SKM-1 treated with dmso at 0.1 percent for 144 hours (cell line): ENCODE measurements around the gene CRTC3.

ENCODE experiments used
- DNase-seq: peaks from one replicate; lab custom pipeline; 2025; ENCODE audit not compliant: unreplicated experiment; lab: John Stamatoyannopoulos, UW

CRTC3 gene

DNA sequence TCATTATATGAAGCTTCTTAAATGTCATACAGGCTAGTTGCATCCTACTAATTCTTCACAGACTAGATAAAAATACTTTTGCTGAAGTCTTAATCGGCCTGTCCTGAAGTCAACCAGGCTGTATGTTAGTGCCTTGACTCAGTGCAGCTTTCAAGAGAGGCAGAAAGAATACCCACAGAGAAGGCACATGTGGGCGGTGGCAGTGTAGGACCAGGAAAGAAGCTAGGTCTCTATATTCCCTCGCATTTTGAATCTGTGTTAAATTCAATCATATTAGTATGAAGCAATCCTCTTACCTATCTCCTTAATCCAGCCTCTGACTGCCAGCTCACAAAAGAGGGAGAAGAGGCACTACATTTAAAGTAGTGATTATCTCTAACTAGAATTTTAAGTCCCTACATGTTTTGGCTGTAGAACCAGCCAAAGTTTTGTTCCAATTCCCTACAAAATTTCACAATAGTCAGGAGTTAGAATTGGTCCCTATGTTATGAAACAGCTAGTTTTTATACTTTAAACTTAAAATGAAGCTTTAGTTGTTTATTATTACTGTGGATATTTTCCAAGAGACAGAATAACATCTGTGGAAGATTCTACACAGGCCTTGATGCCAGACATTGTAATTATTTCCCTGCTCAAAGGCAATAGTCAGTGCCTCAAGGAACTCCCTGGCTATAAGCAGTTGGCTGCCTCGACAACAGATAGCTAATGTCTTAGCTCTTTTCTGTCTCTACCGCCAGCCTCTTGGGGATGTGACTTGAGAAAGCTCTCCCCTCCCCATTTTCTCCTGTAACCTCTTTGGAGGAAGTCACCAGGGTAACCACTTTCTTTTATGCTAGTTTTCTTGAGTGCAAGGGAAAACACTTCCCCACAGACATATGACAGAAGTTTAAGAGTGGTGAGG lies 31.9 kb downstream of the CRTC3 start:
- peak; percentile 69 for DNase-seq

DNA sequence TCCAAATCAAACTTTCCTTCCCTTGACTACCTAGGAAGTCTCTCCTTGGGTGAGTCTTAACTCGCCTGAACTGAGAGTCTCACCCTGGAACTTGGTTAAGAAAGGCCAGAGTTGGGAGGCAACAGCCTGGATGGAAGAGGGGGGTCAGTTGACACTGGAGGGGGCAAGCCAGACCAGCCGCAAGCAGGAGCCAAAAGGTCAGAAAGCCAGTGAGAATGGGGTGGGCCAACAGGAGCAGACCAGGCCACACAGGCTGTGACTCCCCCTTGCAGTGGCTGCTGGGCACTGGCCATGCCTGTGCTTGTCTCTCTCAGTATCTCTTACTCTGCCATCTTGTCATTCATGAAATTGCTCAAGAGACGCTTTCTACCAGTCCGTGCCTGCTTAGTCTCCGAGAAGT lies 32.9 kb downstream of the CRTC3 start:
- no peak for DNase-seq

- DNase-seq, result no peak
These were observed 33.7 kb downstream of the CRTC3 start for GRCh38 chr15:90563463-90563862.

- peak; percentile 92 for DNase-seq
These were observed 34.3 kb downstream of the CRTC3 start for GRCh38 chr15:90564051-90564450.

DNA sequence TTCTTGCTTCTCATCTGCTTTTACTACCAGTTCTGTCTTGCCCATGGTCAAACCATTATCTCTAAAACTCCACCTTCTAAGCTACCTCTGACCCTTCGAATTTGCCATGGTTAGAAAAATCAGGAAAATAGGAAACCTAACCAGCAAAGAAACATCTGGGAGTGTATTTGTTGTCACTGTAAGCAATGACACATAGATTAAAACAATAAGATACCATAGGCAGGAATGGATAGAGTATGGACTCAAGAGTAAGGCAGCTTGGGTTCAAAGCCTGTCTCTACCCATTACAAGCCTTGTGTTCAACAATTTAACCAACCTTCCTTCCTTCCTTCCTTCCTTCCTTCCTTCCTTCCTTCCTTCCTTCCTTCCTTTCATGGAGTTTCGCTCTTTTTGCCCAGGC lies 34.9 kb downstream of the CRTC3 start:
- DNase-seq, result no peak

- no peak for DNase-seq
These were observed 36.1 kb downstream of the CRTC3 start for GRCh38 chr15:90565866-90566265.

DNA sequence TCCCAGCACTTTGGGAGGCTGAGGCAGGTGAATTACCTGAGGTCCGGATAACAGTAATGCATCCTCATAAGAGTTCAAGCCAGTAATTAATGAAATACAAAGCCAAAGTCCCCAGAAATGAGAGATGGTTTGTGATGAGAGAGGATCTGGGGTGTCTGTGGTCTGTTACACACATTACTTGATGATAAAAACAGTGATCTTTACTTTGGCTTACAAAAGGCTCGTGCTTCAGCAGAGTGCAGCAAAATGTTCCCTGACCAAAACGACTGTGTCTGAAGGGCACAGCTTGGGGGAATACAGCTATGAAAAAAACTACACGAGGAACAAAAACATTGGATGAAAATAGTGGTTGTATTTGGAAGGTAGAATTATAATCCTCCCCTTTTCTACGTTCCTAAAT lies 40.9 kb downstream of the CRTC3 start:
- DNase-seq, result no peak

GRCh38 chr15:90571063-90571541 lies 41.4 kb downstream of the CRTC3 start:
- DNase-seq, result no peak

DNA sequence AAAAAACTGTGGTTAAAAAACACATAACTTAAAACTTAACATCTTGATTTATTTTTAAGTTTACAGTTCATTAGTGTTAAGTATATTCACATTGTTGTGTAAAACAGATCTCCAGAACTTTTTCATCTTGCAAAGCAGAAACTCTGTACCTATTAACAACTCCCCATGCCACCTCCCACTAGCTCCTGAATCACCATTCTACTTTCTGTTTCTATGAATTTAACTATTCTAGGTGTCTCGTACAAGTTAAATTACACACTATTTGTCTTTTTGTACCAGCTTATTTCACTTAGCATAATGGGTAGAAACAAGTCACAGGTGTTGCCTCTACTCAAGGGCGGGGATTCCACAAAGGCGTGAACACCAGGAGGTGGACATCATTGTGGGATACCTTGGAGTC lies 43.2 kb downstream of the CRTC3 start:
- no peak for DNase-seq

DNA sequence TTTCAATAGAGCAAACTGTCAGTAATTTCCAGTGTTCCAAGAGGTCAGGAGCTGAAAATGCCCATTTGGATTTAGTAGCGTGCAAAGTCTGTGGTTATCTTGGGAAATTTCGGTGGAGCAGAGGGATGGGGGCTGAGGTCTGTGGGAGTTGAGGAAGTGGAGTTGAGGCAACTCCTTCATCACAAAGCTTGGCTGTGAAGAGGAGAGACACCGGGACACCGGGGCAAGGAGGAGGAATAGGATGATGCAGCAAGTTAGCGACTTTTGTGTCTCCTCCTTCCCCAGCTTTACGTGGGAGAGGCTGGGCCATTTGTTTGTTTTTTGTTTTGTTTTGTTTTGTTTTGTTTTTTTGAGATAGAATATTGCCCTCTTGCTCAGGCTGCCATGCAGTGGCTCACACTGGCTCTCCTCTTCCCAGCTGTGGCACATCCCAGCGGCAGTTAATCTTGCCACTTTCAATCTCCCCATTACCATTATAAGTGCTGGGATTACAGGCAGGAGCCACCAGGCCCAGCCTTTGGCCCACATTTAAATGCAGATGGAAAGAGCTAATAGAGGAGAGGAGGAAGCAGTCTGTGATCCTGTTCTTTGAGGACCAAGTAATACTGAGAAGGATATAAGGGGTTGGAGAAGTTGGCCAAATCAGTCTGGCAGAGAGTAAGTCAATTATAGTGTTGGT lies 47.1 kb downstream of the CRTC3 start:
- no peak for DNase-seq

GRCh38 chr15:90579213-90579612 lies 49.5 kb downstream of the CRTC3 start:
- DNase-seq, result no peak

DNA sequence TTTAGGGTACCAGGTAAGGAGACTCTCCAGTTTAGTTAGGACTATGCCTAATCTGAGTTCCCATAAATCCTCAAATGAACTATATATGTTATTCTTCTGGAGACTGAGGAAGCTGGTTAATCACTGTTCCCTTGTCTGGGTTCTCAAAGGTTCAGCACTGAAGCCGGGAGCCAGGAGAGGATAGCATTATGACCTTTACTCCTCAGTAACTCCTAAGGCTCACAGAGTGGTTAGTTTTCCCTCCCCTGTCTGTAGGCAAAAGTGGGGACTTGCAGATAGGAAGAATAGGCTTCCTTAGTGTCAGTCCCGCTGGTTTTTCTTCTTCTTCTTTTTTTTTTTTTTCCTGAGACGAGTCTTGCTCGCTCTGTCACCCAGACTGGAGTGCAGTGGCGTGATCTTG lies 50.4 kb downstream of the CRTC3 start:
- DNase-seq, result no peak

DNA sequence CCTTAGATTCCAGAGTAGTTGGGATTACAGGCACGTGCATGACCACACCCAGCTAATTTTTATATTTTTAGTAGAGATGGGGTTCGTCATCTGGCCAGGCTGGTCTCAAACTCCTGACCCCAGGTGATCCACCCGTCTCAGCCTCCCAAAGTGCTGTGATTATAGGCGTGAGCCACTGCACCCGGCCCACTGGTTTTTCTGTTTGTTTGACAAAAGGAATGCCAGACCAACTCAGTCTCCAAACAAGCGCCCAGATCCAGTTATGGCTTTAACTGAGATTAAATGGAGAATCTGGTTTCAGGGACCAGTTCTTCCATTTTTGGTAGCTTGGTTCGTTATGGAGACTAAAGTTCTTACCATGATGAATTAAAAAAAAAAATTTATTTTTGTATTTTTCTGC lies 50.8 kb downstream of the CRTC3 start:
- DNase-seq, result no peak

DNA sequence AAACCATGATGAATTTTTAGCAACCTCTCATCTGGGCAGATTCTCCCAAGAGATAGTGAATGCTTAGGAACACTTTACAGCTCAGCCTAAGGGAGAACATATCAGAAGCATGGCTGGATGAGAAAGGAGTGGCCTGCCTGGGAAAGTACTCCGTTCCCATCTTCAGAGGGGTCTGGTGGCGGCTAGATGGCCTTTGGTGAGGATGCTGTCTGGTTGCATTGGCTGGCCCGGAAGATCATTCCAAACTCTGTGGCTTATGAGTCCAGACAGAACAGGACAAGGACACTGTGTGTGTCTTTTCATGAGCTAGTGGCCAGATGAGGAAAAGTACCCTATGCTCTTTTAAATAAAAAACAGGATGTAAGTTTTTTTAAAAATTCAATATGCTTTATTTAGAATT lies 51.2 kb downstream of the CRTC3 start:
- no peak for DNase-seq

GRCh38 chr15:90581771-90582352 lies 52.1 kb downstream of the CRTC3 start:
- no peak for DNase-seq

GRCh38 chr15:90582553-90582952 lies 52.8 kb downstream of the CRTC3 start:
- DNase-seq, result no peak

- DNase-seq, result no peak
These were observed 53.9 kb downstream of the CRTC3 start for GRCh38 chr15:90583471-90584252.

DNA sequence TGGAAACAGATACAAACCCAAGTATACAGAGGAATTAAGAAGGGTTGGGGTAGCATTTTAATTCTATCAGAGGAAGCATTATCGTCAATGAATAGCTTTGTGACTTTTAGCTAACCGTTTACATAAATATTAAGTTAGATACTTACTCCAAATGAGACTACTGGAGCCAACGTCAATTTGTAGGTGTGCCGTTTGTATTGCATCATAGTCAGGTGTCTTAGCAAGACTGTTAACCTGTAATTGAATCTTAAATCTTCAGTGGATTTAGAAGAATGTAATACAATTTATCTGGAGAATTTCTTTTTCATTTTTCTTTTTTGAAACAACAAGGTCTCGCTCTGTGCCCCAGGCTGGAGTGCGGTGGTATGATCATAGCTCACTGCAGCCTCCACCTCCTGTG lies 55.1 kb downstream of the CRTC3 start:
- no peak for DNase-seq

GRCh38 chr15:90585863-90586262 lies 56.1 kb downstream of the CRTC3 start:
- DNase-seq, result no peak

DNA sequence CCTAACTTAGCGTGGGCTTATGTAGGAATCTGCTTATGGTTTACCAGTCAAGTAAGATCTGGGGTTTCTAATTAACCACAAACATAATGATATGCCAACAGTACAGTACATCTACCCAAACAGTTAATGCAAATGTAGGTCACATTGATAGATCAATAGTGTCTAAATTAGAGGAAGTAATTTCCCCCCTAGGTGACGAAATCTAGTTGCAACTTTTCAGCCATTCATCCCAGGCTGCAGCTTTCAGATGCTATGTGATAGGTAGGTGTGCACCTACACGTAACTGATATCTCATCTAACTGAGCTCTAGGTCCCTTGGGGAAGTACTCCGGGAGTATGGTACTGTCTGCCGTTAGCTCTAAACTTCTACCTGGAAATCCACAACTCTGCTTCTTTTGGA lies 57.2 kb downstream of the CRTC3 start:
- DNase-seq, result no peak

DNA sequence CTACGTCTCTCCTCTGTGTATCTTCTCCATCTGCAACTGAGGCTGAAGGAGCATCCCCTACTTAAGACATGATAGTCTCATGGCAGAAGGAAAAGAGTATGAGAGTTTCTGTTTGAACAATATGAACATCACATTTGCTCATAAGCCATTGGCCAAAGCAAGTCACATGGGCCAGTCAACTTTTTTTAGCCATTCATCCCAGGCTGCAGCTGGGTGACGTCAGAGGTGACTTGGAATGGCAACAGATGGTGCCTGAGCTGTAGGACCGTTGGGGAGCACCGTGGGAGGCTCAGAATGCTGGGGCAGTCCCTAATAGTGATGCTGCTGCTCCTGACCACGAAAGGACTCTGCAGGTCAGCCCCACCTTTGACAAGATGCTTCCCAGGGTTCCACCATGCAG lies 58.7 kb downstream of the CRTC3 start:
- no peak for DNase-seq
